ENCODE results near the gene LPAR5. TPM values are rescaled to one million over a fixed set of nuclear protein-coding genes. Genes with fewer than 3 reads are reported as not detected.
A peak's percentile ranks its signal among the peaks of the same experiment; 100 is the strongest.

The LPAR5 gene
- total RNA-seq, 1 experiment from 2014 or later, result 0.22 TPM

GRCh38 chr12:6605421-6606330, 30.1 kb downstream of the LPAR5 start:
- no peak overlapping the region for H4K91ac ChIP-seq (ENCODE audit: insufficient read length, low read depth, low read length)
- H3K27ac ChIP-seq (ENCODE audit: insufficient read length, low read depth, low read length), result no peak overlapping the region
- H3K9ac ChIP-seq (ENCODE audit: extremely low read depth, insufficient read length, low read length), result peak overlapping the region; percentile 28
- no peak overlapping the region for H2BK15ac ChIP-seq (ENCODE audit: low read depth, low read length)
- H4K8ac ChIP-seq (replicated peaks; ENCODE audit: insufficient read length, low read depth, low read length), result no peak overlapping the region
- H3K4me3 Mint-ChIP-seq, result no peak overlapping the region; a peak in 3 of 5 replicates
- peaks cover 5% of the 10 kb centered on the region for H3K23me2 ChIP-seq (ENCODE audit: insufficient read length, low read depth, low read length, poor library complexity, severe bottlenecking)
- no peaks in the 10 kb centered on the region for H3K9me3 Mint-ChIP-seq
- H3K18ac ChIP-seq (ENCODE audit: insufficient read length, low read depth, low read length), result no peak overlapping the region
- H2BK5ac ChIP-seq (ENCODE audit: insufficient read length, low read length), result no peak overlapping the region
- peak overlapping the region; percentile 63 for H3K4me2 ChIP-seq (ENCODE audit: insufficient read depth, insufficient read length, low read length)
- H3K27me3 Mint-ChIP-seq (ENCODE audit: low read depth), result no peaks in the 10 kb centered on the region
- H3K14ac ChIP-seq (ENCODE audit: insufficient read depth, low read length), result no peak overlapping the region; the same call in 1 of the 2 replicates
- H3K27ac Mint-ChIP-seq, result peak overlapping the region; percentile 71 to 93 (median 93); a peak in 4 of 7 replicates
- H3K4ac ChIP-seq (ENCODE audit: low read depth, low read length), result no peak overlapping the region
- peak; percentile 62 for DNase-seq
- H2AFZ ChIP-seq (ENCODE audit: low read length), result no peak overlapping the region
- H3K4me1 Mint-ChIP-seq, result peaks cover 29 to 32% of the 10 kb centered on the region in 2 experiments
- no peak; the same call in 2 of the 3 replicates for TF ChIP-seq CTCF (conservative IDR thresholded peaks at IDR 0.05)
- H2BK120ac ChIP-seq (ENCODE audit: low read depth, low read length, poor library complexity, severe bottlenecking), result no peak overlapping the region
- H3K56ac ChIP-seq (ENCODE audit: insufficient read length, low read depth, low read length), result no peak overlapping the region
- WGBS (ENCODE audit: extremely low coverage, insufficient read length, low lambda C conversion rate), result no CpG with 5 or more reads among the region's 18 CpGs
- H3K36me3 Mint-ChIP-seq (ENCODE audit: insufficient read depth in 1 of 3, low read depth in 3 of 3), result peaks cover 40 to 52% (median 52%) of the 10 kb centered on the region in 3 experiments
- H3T11ph ChIP-seq (ENCODE audit: low read length), result no peak overlapping the region
- no peak overlapping the region for H3K23ac ChIP-seq (ENCODE audit: insufficient read length, low read depth, low read length)
- H3K79me1 ChIP-seq (ENCODE audit: insufficient read depth, low read depth, low read length, poor library complexity, severe bottlenecking), result peaks cover 3% of the 10 kb centered on the region
- no peaks in the 10 kb centered on the region for H3K27me3 ChIP-seq (ENCODE audit: insufficient read depth, low read length)
- no peak overlapping the region for H2BK12ac ChIP-seq (ENCODE audit: insufficient read length, low read depth, low read length)
- H4K5ac ChIP-seq (ENCODE audit: insufficient read length, low read depth, low read length), result no peak overlapping the region
- peaks cover 27% of the 10 kb centered on the region; the same call in 1 of the 2 replicates for H3K79me2 ChIP-seq (ENCODE audit: insufficient read depth, low read length)
- H3K4me1 ChIP-seq (ENCODE audit: insufficient read depth, low read length), result peaks cover 2% of the 10 kb centered on the region; the same call in 1 of the 2 replicates
- no peaks in the 10 kb centered on the region for H3K9me3 ChIP-seq (ENCODE audit: control insufficient read depth, low read depth, low read length)
- no peak overlapping the region for H2BK20ac ChIP-seq (ENCODE audit: low read depth, low read length, poor library complexity, severe bottlenecking)
- H2AK5ac ChIP-seq (ENCODE audit: insufficient read length, low read length), result no peak overlapping the region
- no peaks in the 10 kb centered on the region for H4K20me1 ChIP-seq (ENCODE audit: control insufficient read depth, insufficient read depth, insufficient read length)

Data from H9 (cell line).